ENCODE results near the gene ANP32B.
"Not testable (repeated sequence)": the region's sequence is repeated elsewhere in the genome, so short reads cannot be mapped to it uniquely, and the experiment has no call there.

ANP32B gene

GRCh38 chr9:97996676-97997075 is 13.5 kb downstream of the ANP32B start:
- not testable (repeated sequence) for DNase-seq

GRCh38 chr9:97997330-97998276 is 14.5 kb downstream of the ANP32B start:
- DNase-seq, result no peak

- no peak for DNase-seq
These were observed 19.7 kb downstream of the ANP32B start for GRCh38 chr9:98002808-98003207.

DNA sequence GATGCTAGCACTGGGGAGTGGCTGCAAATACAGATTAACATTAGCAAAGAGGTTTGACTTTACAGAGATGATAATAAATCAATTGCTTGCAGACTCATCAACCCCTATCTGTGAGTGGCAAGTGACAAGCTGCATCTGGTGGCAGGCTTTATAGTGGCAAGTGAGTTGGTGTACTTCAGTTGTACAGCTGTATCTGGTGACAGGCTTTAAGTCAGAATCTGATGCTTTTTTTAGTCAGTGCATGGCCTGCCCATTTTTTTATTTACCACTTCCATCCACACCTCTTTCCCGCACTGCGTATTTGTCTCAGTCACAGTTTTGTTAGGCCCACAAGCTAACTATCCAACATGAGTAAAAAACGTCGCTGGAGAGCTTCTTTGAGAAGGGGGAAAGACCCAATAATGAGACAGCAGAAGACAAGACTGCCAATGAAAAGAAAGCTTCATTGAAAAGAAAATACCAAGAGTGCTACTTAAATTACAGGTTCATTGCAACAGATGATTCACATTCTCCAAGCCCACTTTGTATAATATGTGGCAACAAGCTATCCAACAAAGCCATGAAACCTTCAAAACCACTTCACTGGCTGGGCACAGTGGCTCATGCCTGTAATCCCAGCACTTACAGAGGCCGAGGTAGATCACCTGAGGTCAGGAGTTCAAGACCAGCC is 23.1 kb downstream of the ANP32B start:
- DNase-seq, result no peak

DNA sequence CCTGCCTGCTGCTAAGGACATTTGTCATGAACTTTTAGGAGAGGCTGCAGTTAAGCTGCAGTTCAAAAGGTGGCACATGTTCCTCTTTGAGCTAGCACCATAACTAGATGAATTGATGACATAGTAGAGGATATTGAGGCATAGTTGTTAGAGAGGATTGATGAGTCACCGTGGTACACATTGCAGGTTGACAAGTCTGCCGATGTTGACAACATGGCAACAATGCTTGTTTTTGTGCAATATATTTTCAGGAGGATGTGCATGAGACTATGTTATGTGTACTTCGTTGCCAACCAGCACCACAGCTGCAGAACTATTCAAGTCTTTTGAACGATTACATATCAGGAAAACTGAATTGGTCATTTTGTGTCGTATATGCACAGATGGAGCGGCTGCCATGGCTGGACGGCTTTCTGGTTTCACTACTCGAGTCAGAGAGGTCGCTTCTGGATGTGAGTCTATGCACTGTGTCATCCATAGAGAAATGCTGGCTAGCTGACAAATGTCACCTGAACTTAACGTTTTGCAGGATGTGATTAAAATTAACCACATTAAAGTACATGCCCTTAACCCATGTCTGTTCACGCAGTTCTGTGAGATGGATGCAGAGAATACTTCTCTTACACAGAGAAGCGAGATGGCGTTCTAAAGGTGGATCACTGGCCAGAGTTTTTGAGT is 24.2 kb downstream of the ANP32B start:
- no peak for DNase-seq

DNA sequence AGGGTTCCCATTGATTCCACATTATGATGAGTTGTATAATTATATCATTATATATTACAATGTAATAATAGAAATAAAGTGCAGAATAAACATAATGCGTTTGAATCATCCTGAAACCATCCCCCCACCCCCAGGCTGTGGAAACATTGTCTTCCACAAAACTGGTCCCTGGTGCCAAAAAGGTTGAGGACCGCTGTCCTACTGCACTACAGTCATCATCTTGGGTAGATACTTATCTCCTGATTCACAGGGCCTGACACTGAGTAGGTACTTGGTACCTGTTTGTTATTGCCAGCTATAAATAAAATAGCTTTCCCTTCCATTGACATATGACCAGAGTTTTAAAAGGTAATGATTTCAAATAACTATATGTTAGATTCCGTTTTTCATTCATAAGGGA is 25.6 kb downstream of the ANP32B start:
- no peak for DNase-seq

GRCh38 chr9:98009437-98009836 is 26.3 kb downstream of the ANP32B start:
- DNase-seq, result no peak

DNA sequence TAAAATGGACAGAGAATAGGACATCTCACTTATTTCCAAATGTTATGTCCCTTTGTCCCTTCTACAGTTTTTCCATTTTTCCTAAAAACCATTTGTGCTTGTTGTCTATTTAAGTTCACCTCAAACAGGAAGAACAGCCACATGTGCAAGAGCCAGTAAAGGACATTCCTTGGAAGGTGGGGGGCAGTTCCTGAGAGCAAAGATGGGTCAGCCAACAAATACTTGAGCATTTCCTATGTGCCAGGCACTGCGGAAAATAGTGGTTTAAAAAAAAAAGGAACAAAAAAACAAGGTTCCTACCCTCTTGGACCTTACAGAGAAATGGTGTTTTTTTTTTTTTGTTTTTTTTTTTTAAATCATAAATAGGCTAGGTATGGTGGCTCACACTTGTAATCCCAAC is 26.8 kb downstream of the ANP32B start:
- no peak for DNase-seq

- DNase-seq, result no peak
These were observed 27.3 kb downstream of the ANP32B start for GRCh38 chr9:98010445-98010844.

DNA sequence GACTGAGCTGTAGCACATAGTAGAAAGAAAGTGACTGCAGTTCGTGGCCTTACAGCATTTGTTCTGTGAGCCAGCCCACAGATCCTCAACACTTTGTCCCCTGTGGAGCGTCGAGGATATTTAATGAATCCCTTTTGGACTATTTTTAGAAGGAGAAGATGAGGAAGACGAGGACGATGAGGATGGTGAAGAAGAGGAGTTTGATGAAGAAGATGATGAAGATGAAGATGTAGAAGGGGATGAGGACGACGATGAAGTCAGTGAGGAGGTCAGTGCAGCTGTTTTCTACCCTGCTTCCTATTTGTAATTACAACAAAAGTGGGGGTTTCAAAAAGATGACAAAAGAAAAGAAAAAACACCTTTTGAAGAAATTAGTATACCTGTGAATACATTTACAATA is 28.0 kb downstream of the ANP32B start:
- DNase-seq, result no peak

GRCh38 chr9:98016137-98016680 is 33.1 kb downstream of the ANP32B start:
- DNase-seq, result no peak

DNA sequence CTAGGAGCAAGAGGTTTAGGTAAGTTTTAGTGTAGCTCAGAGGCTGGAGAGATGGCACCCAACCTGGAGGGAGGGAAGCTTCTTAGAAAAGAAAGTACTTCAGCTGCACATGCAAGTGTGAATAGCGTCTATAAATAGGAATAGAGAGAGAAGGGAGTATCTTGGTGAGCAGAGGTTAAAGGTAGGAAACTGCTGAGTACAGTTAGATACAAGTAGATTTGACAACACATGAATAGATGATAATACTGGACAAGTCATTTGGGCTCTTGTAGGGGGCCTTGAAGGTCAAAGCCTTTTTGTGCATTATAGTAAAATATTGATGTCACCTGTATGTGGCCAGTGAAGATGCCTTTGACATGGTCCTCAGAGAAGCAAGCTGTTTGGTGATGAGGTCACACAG is 34.2 kb downstream of the ANP32B start:
- DNase-seq, result no peak

- no peak for DNase-seq
These were observed 35.2 kb downstream of the ANP32B start for GRCh38 chr9:98018347-98018746.

DNA sequence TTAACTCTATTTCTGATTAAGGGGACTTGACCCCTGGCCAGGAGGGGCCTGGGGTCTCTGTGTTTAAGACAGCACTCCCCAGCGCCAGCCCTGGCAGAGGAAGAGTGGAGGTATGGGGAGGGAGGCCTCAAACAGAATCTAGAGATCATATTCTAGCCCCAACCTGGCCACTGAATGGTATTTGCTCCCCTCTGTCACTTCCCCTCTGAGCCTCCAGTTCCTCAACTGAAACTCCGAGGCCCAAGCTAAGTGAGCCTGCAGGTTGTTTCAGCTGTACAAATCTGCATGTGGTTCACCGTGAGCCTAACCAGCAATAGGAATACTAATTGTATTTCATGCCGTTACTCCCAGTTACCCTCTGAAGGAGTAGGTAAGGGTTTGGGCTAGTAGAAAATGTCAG is 36.0 kb downstream of the ANP32B start:
- no peak for DNase-seq

- DNase-seq, result not testable (repeated sequence)
These were observed 36.7 kb downstream of the ANP32B start for GRCh38 chr9:98019869-98020268.

DNA sequence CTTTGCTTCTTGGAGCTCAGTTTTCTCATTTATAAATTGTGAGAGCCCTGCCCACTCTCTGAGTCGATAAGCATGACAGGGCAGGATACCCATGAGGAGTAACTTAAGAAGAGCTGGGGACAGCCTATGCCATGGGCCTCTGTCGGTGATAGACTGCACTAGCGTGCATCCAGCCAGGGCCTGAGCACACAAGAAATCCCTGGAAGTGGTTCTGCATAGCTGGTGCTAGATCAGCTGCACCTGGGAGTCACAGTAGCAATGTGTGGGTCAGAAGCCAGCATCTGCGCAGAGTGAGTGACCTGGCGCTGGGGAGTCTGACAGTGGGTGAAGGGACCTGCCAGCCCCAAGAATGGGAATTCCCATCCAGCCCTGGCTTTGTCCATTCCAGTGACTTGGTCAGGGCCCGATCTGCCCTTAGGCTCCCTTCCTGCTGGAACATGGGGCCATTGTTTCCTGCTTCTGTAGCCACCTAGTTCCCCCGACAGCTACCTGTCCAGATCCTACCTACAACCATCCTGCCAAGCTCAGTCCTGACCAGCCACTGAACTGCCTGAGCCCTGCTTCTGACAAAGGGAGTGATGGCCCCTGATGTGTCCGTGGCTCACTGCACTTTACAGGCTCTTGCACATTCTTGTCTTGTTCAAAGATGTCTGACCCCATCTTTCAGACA is 37.5 kb downstream of the ANP32B start:
- no peak for DNase-seq

DNA sequence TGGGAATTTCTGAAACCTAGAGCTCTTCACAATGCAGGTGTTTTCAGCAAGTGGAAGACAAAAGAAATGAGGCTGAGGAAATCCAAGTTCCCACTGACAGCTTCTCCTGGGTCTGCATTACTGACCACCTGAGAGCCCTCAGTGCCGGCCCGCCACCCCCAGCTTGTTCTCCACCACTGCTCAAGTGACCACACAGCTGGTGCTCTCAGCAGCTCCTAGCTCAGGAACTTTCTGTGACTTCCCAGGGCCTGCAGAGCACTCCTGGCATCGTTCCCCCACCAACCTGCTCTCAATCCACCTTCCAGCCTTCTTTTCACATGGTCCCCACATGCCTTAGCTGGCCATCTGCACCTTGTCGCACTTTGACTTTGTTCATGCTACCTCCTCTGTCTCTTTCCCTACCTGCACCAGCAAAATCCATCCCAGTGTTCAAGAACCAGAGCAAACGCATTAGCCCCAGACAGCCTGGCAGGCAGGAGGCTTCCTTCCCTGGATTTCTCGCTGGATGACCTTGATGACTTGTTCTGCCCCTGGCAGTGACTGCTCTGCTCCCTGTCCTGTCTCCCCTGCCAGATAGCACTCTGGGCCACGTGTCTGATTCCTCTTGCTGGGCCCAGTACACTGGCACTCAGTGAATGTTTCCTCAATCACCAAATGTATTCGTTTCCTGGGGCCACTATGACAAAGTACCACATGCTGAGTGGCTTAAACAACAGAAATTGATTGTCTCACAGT is 38.3 kb downstream of the ANP32B start:
- no peak for DNase-seq

GRCh38 chr9:98022447-98022846 is 39.3 kb downstream of the ANP32B start:
- no peak for DNase-seq

DNA sequence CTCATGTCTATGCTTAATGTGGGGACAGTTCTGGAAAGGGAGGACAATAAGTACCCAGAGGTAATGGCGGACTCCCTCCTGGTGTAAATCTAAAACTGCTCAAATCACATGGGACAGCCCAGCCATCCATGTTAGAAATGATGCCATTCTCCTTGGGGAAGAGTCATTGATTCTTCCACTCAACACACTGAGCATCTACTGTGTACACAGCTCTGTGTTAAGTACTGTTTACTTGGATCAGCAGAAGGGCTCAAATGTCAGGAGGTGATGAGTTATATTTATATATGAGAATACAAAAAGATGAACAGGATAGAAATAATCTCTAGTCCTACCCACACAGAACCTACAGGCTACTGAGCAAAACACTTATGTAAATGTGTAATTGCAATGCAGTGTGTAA is 41.6 kb downstream of the ANP32B start:
- no peak for DNase-seq

DNA sequence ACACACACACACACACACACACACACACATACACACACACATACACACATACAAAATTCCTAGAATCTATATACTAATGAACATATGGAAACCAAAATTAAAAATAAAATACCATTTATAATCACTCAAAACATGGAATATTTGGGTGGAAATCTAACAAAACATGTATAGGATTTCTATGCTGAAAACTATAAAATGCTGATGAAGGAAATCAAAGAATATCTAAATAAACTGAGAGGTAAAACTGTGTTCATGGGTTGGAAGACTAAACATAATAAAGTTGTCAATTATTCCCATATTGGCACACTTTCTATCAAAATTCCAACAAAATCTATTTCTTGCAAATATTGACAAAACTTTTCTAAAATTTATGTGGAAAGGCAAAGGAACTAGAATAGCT is 48.0 kb downstream of the ANP32B start:
- no peak for DNase-seq

- DNase-seq, result no peak
These were observed 48.8 kb downstream of the ANP32B start for GRCh38 chr9:98031935-98032334.

All from NCI-H1092 treated with DMSO at 0.1 percent for 48 hours (cell line).